HG03571 (cell line): Measurements from ENCODE around the gene UBXN6.

Experiments
- ATAC-seq: cut with Tn5 transposase; IDR thresholded peaks from one replicate; pipeline ENCODE4 v1.9.1; 2021; ENCODE audit not compliant: unreplicated experiment

UBXN6 gene

GRCh38 chr19:4443188-4443587, 14.4 kb downstream of the UBXN6 start:
- no peak for ATAC-seq

- no peak for ATAC-seq
Measured at GRCh38 chr19:4442819-4443146, 14.8 kb downstream of the UBXN6 start.

DNA sequence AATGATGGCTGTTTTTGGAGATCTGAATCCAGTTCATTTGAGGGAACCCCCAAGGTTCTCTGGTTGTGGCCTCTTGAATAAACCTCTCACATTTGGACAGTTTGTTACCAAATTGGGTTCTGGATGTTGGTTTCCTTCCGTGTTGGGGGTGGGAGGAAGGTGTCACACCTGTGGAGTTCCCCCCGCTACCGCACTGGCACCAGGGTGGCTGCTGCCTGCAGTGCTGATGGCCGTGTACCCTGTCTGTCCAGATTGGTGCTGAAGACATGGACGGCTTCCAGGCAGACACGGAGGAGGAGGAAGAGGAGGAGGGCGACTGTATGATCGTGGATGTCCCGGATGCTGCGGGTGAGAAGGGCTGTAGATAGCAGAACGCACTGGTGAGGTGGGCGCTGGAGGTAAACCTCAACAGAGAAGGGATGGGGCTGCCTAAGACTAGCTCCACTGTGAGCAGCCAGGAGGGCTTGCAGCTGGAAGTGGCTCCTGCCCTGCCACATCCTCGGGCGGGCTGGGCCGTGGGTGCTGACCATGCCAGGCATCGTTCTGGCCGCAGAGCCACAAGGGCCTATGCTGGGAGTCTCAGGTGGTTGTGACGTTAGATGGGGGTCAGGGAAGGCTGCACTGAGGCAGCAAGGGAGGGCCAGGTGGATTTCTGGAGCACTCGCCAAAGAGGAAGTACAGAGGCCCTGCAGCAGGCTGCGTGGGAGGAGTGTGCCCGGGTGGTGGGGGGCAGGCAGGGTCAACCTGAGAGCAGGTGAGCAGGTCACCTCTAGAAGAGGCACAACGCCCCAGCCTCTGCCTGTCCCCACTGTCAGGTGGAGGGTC, 15.4 kb downstream of the UBXN6 start:
- ATAC-seq = no peak

DNA sequence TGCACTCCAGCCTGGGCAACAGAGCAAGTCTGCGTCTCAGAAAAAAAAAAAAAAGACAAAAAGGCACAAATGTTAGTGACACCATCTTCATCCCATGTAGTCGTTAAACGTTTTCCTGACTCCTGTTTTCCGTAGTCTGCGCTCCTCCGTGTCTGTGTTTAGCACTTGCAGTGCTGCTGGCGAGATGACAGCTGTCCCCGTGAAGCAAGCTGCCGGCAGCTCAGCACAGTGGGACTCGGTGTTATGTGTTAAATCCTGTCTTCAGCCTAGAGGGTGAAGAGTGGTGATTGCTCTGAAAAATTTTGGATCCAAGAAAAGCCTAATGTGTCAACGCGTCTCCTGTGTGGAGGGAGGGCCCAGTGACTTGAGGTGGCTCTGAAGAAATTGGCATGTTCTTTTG, 18.4 kb downstream of the UBXN6 start:
- ATAC-seq = no peak

GRCh38 chr19:4437103-4437502, 20.5 kb downstream of the UBXN6 start:
- ATAC-seq = no peak

GRCh38 chr19:4436231-4436630, 21.4 kb downstream of the UBXN6 start:
- no peak for ATAC-seq

DNA sequence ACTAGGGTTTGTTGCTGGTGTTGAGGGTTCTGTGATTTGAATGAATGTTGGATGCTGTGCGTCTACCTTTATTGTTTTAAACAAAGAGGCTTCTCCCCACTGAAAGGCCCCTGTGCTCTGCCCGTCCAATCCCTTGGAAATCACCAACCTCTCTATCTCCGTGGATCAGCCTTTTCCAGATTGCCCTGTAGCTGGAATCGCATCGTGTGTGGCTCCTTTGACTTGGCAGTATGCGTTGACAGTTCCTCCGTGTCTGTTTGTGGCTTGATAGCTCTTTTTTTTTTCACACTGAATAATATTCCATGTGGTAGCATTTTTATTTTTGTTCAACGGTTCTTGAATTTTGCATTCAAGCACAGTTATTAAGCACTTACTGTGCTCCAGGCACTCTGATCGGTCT, 23.2 kb downstream of the UBXN6 start:
- ATAC-seq = no peak

GRCh38 chr19:4432918-4433506, 24.6 kb downstream of the UBXN6 start:
- no peak for ATAC-seq

DNA sequence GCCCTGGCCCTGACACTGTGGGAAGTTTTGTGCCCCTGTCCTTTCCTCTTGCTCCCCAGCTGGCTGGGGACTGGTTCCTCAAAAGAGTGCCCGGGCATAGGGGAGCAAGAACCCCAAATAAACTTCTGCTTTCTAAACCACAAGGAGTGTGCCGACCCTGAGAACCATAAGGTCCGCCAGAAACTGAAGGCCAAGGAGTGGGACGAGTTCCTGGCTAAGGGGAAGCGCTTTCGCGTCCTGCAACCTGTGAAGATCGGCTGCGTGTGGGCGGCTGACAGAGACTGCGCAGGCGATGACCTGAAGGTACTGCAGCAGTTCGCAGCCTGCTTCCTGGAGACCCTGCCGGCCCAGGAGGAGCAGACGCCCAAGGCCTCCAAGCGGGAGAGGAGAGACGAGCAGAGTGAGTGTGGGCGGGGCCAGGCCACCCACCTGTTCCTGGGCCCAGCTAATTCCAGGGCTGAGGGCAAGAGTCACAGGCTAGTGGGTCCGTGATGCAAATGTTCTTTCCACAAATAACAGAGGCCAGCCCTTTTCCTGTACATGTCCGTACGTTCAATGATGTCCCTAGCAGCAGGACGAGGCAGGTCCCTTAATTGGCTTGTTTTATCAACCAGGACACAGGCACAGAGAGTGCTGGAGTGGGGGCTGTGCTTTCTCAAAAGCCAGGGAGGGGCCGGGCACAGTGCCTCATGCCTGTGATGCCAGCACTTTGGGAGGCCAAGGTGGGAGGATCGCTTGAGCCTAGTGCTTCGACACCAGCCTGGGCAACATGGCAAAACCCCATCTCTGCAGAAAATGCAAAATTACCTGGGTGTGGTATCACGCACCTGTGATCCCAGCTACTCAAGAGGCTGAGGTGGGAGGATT, 25.6 kb downstream of the UBXN6 start:
- no peak for ATAC-seq

DNA sequence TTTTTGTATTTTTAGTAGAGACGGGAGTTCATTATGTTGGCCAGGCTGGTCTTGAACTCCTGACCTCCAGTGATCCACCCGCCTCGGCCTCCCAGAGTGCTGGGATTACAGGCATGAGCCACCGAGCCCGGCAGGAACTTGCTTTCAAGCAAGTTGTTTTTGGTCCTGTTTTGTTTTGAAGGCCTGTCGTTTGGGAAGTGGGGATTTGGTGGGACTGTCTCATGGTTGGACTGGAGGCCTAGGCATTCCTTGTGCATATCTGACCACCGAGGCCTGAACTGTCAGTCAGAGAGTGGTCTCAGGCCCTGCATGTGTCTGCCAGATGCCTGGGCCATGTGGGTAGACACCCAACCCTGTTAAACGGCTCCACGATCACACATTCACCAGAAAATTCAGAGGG, 26.3 kb downstream of the UBXN6 start:
- no peak for ATAC-seq

DNA sequence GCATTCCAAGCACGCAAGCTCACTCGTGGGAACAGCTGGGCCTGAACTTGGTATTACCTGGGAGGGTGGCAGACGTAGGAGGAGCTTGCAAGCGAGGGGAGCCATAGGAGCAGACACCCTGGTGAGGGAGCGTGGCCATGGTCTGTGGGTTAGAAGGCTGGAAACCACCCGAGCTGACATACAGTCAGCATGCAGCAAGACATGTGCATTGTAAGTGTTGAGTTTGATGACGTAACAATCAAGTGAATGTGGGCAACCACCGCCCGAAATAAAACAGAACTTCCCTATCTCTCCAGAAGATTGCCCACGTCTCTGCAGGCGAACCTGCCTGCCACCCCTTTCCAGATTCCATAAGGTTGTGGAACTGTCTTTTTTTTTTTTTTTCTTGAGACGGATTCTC, 26.8 kb downstream of the UBXN6 start:
- ATAC-seq = no peak

GRCh38 chr19:4429771-4430171, 27.8 kb downstream of the UBXN6 start:
- ATAC-seq = no peak

GRCh38 chr19:4429256-4429655, 28.3 kb downstream of the UBXN6 start:
- no peak for ATAC-seq

GRCh38 chr19:4428326-4428975, 29.1 kb downstream of the UBXN6 start:
- ATAC-seq = no peak

- ATAC-seq = no peak
Measured at GRCh38 chr19:4425537-4425936, 32.1 kb downstream of the UBXN6 start.

GRCh38 chr19:4423416-4424126, 34.0 kb downstream of the UBXN6 start:
- no peak for ATAC-seq

DNA sequence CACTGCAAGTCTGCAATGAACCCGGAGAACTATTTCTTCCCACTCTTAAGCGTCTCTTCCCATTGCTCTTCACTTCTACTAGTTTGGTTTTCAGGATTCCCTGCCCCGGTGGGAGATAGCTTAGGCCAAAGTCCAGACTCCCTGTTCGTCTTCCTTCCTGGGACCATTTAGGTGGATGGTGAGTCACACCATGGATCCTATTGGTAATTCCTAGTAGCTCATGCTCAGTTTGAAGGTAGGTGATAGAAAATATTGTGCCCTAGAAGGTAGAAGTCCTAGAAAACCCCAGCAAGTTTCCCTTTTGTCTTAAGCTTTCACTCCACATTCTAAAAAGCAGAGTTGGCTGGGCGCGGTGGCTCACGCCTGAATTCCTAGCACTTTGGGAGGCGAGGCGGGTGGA, 41.3 kb downstream of the UBXN6 start:
- ATAC-seq = no peak

GRCh38 chr19:4415352-4415751, 42.2 kb downstream of the UBXN6 start:
- no peak for ATAC-seq

DNA sequence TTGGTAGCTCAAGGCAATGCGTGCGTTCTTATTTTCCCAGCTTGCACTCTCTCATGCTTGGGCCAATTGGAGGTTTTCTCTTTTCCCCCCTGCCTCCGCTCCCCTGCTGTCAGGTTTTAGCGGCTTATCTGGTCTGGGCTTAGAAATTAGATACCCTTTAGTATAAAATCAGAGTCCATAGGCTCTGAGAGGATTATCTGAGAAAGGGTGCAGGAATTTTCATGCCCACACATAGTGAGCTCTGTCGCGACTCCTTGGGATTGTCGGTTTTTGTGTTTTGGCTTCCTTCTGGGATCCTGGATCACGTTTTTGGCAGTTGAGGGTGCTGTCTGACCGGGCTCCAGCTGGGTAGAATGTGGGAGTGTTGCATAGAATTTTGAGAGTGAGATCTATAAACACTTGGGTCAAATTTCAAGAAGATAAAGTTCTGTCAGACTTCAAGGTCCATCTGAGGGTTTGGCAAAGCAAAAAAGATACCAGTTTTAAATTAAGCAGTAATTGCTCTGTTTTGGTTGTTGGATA, 42.7 kb downstream of the UBXN6 start:
- ATAC-seq = no peak

DNA sequence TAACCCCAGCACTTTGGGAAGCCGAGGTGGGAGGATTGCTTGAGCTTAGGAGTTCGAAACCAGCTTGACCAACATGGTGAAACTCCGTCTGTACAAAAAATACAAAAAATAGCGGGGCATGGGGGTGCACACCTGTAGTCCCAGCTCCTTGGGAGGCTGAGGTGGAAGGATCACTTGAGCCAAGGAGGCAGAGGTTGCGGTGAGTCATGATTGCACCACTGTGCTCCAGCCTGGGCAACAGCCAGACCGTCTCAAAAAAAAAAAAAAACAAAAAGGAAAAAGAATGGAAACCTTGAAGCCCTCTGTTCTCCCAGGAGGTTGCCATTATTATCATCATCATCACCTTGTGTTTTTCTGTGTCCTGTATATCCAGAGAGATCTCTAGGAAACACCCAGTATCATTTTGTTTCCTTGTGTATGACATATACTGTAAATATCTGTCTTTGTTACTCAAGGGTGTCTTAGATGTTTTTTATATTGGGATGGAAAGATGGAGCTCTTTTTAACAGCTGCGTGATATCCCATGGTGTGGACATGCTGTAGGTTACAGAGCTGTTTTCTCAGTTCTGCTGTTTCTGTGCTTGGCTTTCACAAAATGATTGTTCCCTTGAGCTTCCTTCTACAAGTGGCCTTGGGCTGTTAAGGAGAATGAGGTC, 43.3 kb downstream of the UBXN6 start:
- no peak for ATAC-seq
